Stomach (tissue), 4 donors: ENCODE results near the gene ACP1.

ENCODE experiments used
- CTCF ChIP-seq, 7 experiments: fragments of 450-650 bp in 4 of 7; fragments of 200-600 bp in 3 of 7; sonication (generic) in 3 of 7; IDR thresholded peaks; one replicate each; pipeline ENCODE4 v1.5.1; 2016 to 2019; ENCODE audit warnings: antibody characterized with exemption in 7 of 7, control low read depth in 2 of 7, mild to moderate bottlenecking in 1 of 7
- POLR2A ChIP-seq, 4 donors: fragments of 450-650 bp; IDR thresholded peaks; one replicate each; pipeline ENCODE4 v1.6.1; 2016; ENCODE audit warnings: antibody characterized with exemption in 4 of 4, control low read depth in 2 of 4, mild to moderate bottlenecking in 1 of 4, moderate library complexity in 1 of 4
- POLR2AphosphoS5 ChIP-seq, 3 donors: sonication (generic); formaldehyde crosslinking; IDR thresholded peaks; one replicate each; pipeline ENCODE4 v1.6.1; 2016; ENCODE audit warnings: antibody characterized with exemption in 3 of 3

DNA sequence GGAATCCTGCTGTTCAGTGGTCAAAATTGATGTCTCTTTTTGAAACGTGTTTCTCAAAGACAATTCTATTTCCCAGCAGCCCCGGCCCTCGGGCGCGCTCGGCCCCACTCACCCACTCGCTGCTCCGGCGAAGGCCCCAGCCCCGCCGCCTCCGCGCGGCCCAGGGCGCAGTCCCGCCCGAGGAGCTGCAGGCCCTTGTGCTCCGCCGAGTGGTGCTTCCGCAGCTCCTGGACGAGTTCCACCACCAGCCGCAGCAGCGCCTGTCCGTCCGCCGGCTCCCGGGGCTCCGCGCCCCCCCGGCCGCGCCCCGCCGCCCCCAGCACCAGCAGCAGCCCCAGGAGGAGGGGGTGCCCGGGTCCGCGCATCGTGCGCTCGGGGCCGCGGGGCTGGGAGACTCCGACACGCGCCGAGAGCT is 22.7 kb downstream of the ACP1 start:
- TF ChIP-seq CTCF (IDR thresholded peaks at IDR 0.05) = no peak
- TF ChIP-seq POLR2A (IDR thresholded peaks at IDR 0.05) = no peak
- TF ChIP-seq POLR2AphosphoS5 (IDR thresholded peaks at IDR 0.05) = no peak
